GM06990 (cell line): ENCODE measurements around the gene CACNA1C.

Experiments used
- DNase-seq: peaks from one replicate; pipeline ENCODE4 v3.0.0-alpha.2; 2011; ENCODE audit not compliant: insufficient read length; ENCODE audit errors: extremely low read depth
- H3K27me3 ChIP-seq: replicated peaks from 2 replicates; pipeline ENCODE4 v1.6.0; 2011; ENCODE audit warnings: low read length; ENCODE audit not compliant: control insufficient read depth, insufficient read depth
- H3K36me3 ChIP-seq: 2 replicates; pipeline ENCODE4 v1.5.1; 2011; ENCODE audit warnings: low read length; ENCODE audit not compliant: control insufficient read depth, insufficient read depth
- H3K4me3 ChIP-seq: replicated peaks from 2 replicates; pipeline ENCODE4 v1.5.1; 2011; ENCODE audit warnings: low read depth, mild to moderate bottlenecking, control low read depth, low read length
- TF ChIP-seq, protein P1 (sequence below): IDR thresholded peaks from 2 replicates; pipeline ENCODE4 v1.5.1; 2011; ENCODE audit warnings: low read length, control low read depth, mild to moderate bottlenecking, inconsistent platforms; ENCODE audit not compliant: insufficient read depth, poor library complexity, severe bottlenecking

The CACNA1C gene

DNA sequence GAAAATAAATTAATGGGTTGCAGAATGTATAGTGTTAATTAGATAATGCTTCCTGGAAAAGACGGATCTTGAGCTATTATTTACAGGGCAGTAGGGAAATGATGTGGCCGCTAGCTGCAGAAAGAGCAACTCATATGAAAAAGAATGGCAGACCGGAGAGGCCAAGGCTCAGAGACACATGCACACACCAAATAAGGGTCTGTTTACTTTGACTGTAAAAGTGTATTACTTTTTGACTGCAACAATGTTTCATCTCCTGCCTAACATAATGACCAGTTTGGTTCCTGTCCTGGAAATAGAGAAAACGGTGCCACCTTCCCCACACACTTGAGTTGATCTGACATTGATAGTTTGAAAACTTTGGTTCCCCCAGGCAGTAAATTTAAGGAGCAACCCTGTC lies 290.9 kb downstream of the CACNA1C start:
- no peak for DNase-seq
- Histone ChIP-seq H3K27me3 (no peaks in the 10 kb centered on the region), H3K4me3 (no peak overlapping the region), H3K36me3 (no peaks in the 10 kb centered on the region)
- TF ChIP-seq, protein P1, sequence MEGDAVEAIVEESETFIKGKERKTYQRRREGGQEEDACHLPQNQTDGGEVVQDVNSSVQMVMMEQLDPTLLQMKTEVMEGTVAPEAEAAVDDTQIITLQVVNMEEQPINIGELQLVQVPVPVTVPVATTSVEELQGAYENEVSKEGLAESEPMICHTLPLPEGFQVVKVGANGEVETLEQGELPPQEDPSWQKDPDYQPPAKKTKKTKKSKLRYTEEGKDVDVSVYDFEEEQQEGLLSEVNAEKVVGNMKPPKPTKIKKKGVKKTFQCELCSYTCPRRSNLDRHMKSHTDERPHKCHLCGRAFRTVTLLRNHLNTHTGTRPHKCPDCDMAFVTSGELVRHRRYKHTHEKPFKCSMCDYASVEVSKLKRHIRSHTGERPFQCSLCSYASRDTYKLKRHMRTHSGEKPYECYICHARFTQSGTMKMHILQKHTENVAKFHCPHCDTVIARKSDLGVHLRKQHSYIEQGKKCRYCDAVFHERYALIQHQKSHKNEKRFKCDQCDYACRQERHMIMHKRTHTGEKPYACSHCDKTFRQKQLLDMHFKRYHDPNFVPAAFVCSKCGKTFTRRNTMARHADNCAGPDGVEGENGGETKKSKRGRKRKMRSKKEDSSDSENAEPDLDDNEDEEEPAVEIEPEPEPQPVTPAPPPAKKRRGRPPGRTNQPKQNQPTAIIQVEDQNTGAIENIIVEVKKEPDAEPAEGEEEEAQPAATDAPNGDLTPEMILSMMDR = no peak

- TF ChIP-seq, protein P1 = no peak
- DNase-seq = no peak
- Histone ChIP-seq H3K27me3 (no peaks in the 10 kb centered on the region), H3K36me3 (no peaks in the 10 kb centered on the region), H3K4me3 (no peak overlapping the region)
Measured at GRCh38 chr12:2344476-2344875, 291.7 kb downstream of the CACNA1C start.

DNA sequence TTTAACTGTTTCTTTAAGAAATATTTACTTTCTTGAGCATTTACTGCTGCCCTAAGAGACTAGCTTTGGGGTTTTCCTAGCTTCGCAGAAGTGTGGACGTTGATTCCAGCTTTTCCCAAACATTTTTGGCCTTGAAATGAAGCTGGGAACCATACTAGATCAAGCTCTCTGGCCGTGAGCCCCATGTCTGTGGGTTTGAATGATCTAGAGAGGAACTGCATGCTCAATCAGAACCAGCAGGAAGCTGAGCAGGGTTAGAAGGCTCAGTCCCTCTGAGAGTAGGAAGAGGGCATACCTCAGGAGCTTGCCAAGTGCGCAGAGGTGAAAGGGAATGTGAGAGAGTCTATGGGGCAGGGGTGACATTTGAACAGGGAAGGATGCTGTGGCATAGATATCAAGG lies 292.1 kb downstream of the CACNA1C start:
- H3K27me3 ChIP-seq = no peaks in the 10 kb centered on the region
- H3K36me3 ChIP-seq = no peaks in the 10 kb centered on the region
- no peak for DNase-seq
- H3K4me3 ChIP-seq = no peak overlapping the region
- TF ChIP-seq, protein P1 = no peak

- Histone ChIP-seq H3K27me3 (no peaks in the 10 kb centered on the region), H3K36me3 (no peaks in the 10 kb centered on the region), H3K4me3 (no peak overlapping the region)
- TF ChIP-seq, protein P1 = no peak
- DNase-seq = no peak
Measured at GRCh38 chr12:2345902-2346301, 293.1 kb downstream of the CACNA1C start.

DNA sequence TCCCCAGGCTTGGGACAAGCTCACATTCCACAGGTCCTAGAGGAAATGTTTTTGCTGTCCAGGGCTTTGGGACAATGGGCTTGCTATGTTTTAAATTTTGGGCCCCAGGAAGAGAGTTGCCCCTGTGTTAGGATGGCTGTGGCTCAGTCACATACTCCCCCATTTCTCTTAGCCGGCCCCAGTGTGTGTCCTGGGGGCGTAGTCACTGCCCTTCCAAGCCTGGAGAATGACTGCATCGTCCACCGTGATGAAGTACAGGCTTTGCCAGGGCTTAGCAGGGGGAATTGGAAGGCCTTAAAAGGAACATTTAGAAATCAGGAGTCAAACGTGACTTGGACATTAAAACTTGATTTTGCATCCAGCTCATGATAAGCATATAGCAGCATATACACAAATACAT lies 293.6 kb downstream of the CACNA1C start:
- DNase-seq = no peak
- no peak overlapping the region for H3K4me3 ChIP-seq
- TF ChIP-seq, protein P1 = no peak
- H3K36me3 ChIP-seq = no peaks in the 10 kb centered on the region
- no peaks in the 10 kb centered on the region for H3K27me3 ChIP-seq

GRCh38 chr12:2347137-2347843 lies 294.5 kb downstream of the CACNA1C start:
- no peaks in the 10 kb centered on the region for H3K36me3 ChIP-seq
- no peak for DNase-seq
- H3K4me3 ChIP-seq = no peak overlapping the region
- TF ChIP-seq, protein P1 = no peak
- H3K27me3 ChIP-seq = no peaks in the 10 kb centered on the region
